SJSA1 (cell line): Measurements from ENCODE around the gene CBR1. TPM values are rescaled to one million over a fixed set of nuclear protein-coding genes. Genes with fewer than 3 reads are reported as not detected.
"Not testable (repeated sequence)": the region's sequence is repeated elsewhere in the genome, so short reads cannot be mapped to it uniquely, and the experiment has no call there.

ENCODE experiments used
- DNase-seq, 2 experiments: peaks; one replicate each; pipeline ENCODE4 v3.0.0-alpha.2; 2015 to 2020; ENCODE audit warnings: low spot score in 2 of 2, low read depth in 1 of 2
- H3K27ac ChIP-seq: fragments of 250-450 bp; sonication (Bioruptor Pico); 2 replicates; pipeline ENCODE4 v1.5.1; 2020; ENCODE audit warnings: mild to moderate bottlenecking, moderate library complexity
- H3K27me3 ChIP-seq: fragments of 250-450 bp; sonication (Bioruptor Pico); replicated peaks from 2 replicates; pipeline ENCODE4 v1.5.1; 2020; ENCODE audit warnings: mild to moderate bottlenecking, moderate library complexity
- H3K36me3 ChIP-seq: fragments of 250-450 bp; sonication (Bioruptor Pico); 2 replicates; pipeline ENCODE4 v1.5.1; 2020; ENCODE audit warnings: mild to moderate bottlenecking
- H3K4me1 ChIP-seq: fragments of 250-450 bp; sonication (Bioruptor Pico); replicated peaks from 2 replicates; pipeline ENCODE4 v1.6.1; 2021; ENCODE audit warnings: mild to moderate bottlenecking
- H3K4me3 ChIP-seq: fragments of 250-450 bp; sonication (Bioruptor Pico); 2 replicates; pipeline ENCODE4 v1.5.1; 2020; ENCODE audit warnings: mild to moderate bottlenecking
- H3K9me3 ChIP-seq: fragments of 250-450 bp; sonication (Bioruptor Pico); replicated peaks from 2 replicates; pipeline ENCODE4 v1.5.1; 2020; ENCODE audit warnings: mild to moderate bottlenecking
- total RNA-seq: library from RNA; depleted of rRNA; stranded (reverse); fragments of >200 nt; shearing (Covaris generic); gene quantifications from 2 replicates; pipeline ENCODE4 v1.2.3, GENCODE V29; 2014

The CBR1 gene
- total RNA-seq, 1 experiment from 2014 or later = 105 TPM

DNA sequence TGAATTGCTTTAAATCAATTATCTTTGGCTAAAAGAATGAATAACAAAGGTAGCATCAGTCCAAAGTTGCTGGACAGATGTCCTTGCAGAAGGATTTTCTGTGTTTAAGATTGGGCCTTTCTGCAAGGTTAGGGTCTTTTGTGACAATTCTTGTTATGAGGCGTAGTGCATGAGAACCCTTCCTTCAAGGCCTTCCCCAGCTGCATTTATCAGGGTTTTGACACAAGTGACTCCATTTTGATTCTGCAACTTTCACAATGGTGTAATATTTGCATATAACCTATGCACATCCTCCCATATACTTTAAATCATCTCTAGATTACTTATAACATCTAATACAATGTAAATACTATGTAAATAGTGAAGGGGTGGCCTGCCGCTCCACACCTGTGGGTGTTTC is 8.4 kb upstream of the CBR1 start:
- Histone ChIP-seq H3K36me3 (peaks cover 24% of the 10 kb centered on the region), H3K4me1 (peaks cover 16% of the 10 kb centered on the region), H3K27me3 (no peaks in the 10 kb centered on the region), H3K27ac (no peak overlapping the region), H3K9me3 (no peaks in the 10 kb centered on the region), H3K4me3 (no peak overlapping the region)
- DNase-seq = no peak

- no peak overlapping the region for H3K27ac ChIP-seq
- peaks cover 3% of the 10 kb centered on the region; the same call in 1 of the 2 replicates for H3K9me3 ChIP-seq
- H3K4me1 ChIP-seq = peaks cover 16% of the 10 kb centered on the region
- no peak for DNase-seq
- no peak overlapping the region for H3K4me3 ChIP-seq
- peaks cover 5% of the 10 kb centered on the region for H3K36me3 ChIP-seq
- H3K27me3 ChIP-seq = no peaks in the 10 kb centered on the region
Observed at GRCh38 chr21:36063375-36064084, 6.3 kb upstream of the CBR1 start.

GRCh38 chr21:36064085-36064460 is 5.8 kb upstream of the CBR1 start:
- Histone ChIP-seq H3K36me3 (no peaks in the 10 kb centered on the region; the same call in 1 of the 2 replicates), H3K4me3 (no peak overlapping the region), H3K4me1 (peaks cover 13% of the 10 kb centered on the region), H3K9me3 (peaks cover 8% of the 10 kb centered on the region), H3K27ac (no peak overlapping the region), H3K27me3 (no peaks in the 10 kb centered on the region)
- no peak for DNase-seq

GRCh38 chr21:36065497-36066036 is 4.3 kb upstream of the CBR1 start:
- H3K27me3 ChIP-seq = no peaks in the 10 kb centered on the region
- H3K4me1 ChIP-seq = peaks cover 23% of the 10 kb centered on the region
- H3K9me3 ChIP-seq = peaks cover 10% of the 10 kb centered on the region
- H3K4me3 ChIP-seq = no peak overlapping the region
- 0 out of 2 replicates have a peak, but pooled peaks cover 4% of the 10 kb centered on the region for H3K36me3 ChIP-seq
- peak in 1 of 2 experiments; percentile 15 for DNase-seq
- no peak overlapping the region for H3K27ac ChIP-seq

GRCh38 chr21:36068748-36069398 is 951 bp upstream of the CBR1 start:
- H3K27me3 ChIP-seq = no peaks in the 10 kb centered on the region
- peaks cover 30% of the 10 kb centered on the region for H3K36me3 ChIP-seq
- H3K27ac ChIP-seq = peak overlapping the region; percentile 65; the same call in 1 of the 2 replicates
- peaks cover 10% of the 10 kb centered on the region for H3K9me3 ChIP-seq
- H3K4me1 ChIP-seq = peaks cover 18% of the 10 kb centered on the region
- H3K4me3 ChIP-seq = no peak overlapping the region
- DNase-seq = no peak

DNA sequence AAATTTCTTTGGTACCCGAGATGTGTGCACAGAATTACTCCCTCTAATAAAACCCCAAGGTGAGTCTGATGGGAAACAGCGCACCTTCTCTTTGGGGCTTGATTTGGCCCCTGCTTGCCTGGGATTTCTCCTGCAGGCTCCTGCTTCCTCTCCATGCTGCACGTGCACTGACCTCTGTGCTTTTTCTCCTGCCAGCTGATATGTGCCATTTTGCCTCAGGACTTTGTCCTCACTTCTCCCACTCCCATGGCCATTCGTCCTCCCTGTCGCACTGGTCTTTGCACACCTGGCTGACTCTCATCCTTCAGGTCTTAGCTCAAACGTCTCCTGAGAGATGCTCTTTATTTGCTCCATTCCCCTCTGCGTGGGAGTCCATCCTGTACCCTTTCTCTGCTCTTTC is 1.2 kb downstream of the CBR1 start:
- H3K4me3 ChIP-seq = no peak overlapping the region
- peaks cover 10% of the 10 kb centered on the region for H3K9me3 ChIP-seq
- peaks cover 13% of the 10 kb centered on the region for H3K4me1 ChIP-seq
- H3K27ac ChIP-seq = no peak overlapping the region
- H3K27me3 ChIP-seq = no peaks in the 10 kb centered on the region
- DNase-seq = no peak
- H3K36me3 ChIP-seq = peaks cover 32% of the 10 kb centered on the region

DNA sequence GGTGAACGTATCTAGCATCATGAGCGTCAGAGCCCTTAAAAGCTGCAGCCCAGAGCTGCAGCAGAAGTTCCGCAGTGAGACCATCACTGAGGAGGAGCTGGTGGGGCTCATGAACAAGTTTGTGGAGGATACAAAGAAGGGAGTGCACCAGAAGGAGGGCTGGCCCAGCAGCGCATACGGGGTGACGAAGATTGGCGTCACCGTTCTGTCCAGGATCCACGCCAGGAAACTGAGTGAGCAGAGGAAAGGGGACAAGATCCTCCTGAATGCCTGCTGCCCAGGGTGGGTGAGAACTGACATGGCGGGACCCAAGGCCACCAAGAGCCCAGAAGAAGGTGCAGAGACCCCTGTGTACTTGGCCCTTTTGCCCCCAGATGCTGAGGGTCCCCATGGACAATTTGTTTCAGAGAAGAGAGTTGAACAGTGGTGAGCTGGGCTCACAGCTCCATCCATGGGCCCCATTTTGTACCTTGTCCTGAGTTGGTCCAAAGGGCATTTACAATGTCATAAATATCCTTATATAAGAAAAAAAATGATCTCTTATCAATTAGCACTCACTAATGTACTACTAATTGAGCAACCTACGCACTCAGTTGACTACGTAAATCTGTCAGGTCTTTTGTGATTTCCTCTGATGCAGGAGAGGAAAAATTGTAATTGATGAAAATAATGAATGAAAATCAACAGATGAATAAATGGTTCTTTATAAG is 2.8 kb downstream of the CBR1 start:
- Histone ChIP-seq H3K27me3 (no peaks in the 10 kb centered on the region), H3K27ac (no peak overlapping the region), H3K4me1 (peaks cover 13% of the 10 kb centered on the region), H3K4me3 (no peak overlapping the region), H3K9me3 (peaks cover 10% of the 10 kb centered on the region), H3K36me3 (peaks cover 32% of the 10 kb centered on the region)
- DNase-seq = no peak

GRCh38 chr21:36073181-36073580 is 3.4 kb downstream of the CBR1 start:
- Histone ChIP-seq H3K4me1 (peaks cover 13% of the 10 kb centered on the region), H3K36me3 (peaks cover 32% of the 10 kb centered on the region), H3K4me3 (no peak overlapping the region), H3K9me3 (peaks cover 7% of the 10 kb centered on the region), H3K27me3 (no peaks in the 10 kb centered on the region), H3K27ac (no peak overlapping the region)
- DNase-seq = no peak

- H3K9me3 ChIP-seq, H3K27ac ChIP-seq, DNase-seq, H3K4me3 ChIP-seq, H3K27me3 ChIP-seq: not testable (repeated sequence)
- Histone ChIP-seq H3K4me1 (peaks cover 13% of the 10 kb centered on the region), H3K36me3 (peaks cover 32% of the 10 kb centered on the region)
Observed at GRCh38 chr21:36073911-36074310, 4.1 kb downstream of the CBR1 start.

GRCh38 chr21:36075171-36075570 is 5.3 kb downstream of the CBR1 start:
- Histone ChIP-seq H3K27me3 (no peaks in the 10 kb centered on the region), H3K36me3 (peaks cover 29% of the 10 kb centered on the region), H3K9me3 (no peaks in the 10 kb centered on the region), H3K27ac (no peak overlapping the region), H3K4me3 (no peak overlapping the region), H3K4me1 (peaks cover 5% of the 10 kb centered on the region)
- no peak for DNase-seq

DNA sequence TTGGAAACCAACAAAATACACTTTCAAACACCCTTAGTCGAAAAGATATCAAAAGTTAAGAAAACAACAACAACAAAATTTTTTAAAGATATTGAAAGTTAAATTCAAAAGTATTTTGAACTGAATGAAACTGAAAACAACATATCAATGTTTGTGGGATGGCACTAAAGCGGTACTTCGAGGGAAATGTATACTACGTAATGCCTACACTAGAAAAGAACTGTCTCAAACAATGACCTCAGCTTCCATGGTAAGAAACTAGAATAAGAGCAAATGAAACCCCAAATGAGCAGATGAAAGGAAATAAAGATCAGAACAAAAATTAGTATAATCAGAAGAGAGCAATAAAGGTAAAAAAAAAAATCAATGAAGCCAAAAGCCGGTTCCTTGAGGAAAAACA is 6.1 kb downstream of the CBR1 start:
- no peak overlapping the region for H3K4me3 ChIP-seq
- H3K9me3 ChIP-seq = no peaks in the 10 kb centered on the region
- peaks cover 3% of the 10 kb centered on the region; the same call in 1 of the 2 replicates for H3K4me1 ChIP-seq
- no peak for DNase-seq
- H3K27me3 ChIP-seq = no peaks in the 10 kb centered on the region
- H3K27ac ChIP-seq = no peak overlapping the region
- H3K36me3 ChIP-seq = peaks cover 28% of the 10 kb centered on the region

DNA sequence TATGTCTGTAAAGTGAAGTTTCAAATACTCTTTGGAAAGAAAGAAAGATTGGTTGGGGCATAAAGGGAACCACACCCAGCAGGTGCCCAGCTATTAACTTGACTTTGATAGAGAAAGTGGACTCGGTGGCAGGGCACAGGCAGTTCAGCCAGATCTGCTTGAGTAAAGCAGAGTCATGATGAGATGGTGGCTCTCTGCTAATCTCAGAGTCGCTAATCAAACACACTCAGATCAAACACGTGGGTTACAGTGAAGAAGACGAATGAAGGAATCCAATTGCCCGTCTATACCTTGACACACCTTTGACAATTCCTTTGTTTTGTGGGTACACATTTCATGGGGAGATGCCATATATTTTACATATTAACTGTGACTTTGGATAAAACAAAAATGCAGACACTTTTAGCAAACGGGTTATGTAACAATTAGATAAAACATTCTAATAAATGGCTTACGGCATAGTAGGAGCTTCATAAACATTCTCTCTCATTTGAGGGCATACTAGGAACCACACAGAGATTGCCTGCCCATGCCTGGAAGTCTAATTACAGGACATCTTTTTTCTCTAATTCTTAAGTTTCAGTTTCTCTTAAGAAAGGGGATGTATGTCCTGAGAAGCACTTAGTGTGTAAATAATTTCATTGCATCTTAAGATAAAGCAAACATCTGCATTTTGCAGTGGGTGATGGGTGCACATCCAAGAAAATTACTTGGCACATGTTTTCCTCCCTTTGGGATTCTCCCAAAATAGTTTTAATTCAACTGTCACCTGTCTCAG is 7.2 kb downstream of the CBR1 start:
- Histone ChIP-seq H3K27me3 (no peaks in the 10 kb centered on the region), H3K4me1 (peaks cover 9% of the 10 kb centered on the region; the same call in 1 of the 2 replicates), H3K9me3 (no peaks in the 10 kb centered on the region), H3K27ac (no peak overlapping the region), H3K36me3 (peaks cover 17% of the 10 kb centered on the region), H3K4me3 (no peak overlapping the region)
- DNase-seq = no peak

GRCh38 chr21:36077758-36078157 is 7.9 kb downstream of the CBR1 start:
- Histone ChIP-seq H3K27me3 (no peaks in the 10 kb centered on the region), H3K27ac (no peak overlapping the region), H3K36me3 (peaks cover 10% of the 10 kb centered on the region), H3K4me3 (no peak overlapping the region), H3K9me3 (no peaks in the 10 kb centered on the region), H3K4me1 (peaks cover 15% of the 10 kb centered on the region)
- DNase-seq = no peak
